ENCODE results near the gene TAOK2.
A peak's percentile ranks its signal among the peaks of the same experiment; 100 is the strongest.

Gene TAOK2

DNA sequence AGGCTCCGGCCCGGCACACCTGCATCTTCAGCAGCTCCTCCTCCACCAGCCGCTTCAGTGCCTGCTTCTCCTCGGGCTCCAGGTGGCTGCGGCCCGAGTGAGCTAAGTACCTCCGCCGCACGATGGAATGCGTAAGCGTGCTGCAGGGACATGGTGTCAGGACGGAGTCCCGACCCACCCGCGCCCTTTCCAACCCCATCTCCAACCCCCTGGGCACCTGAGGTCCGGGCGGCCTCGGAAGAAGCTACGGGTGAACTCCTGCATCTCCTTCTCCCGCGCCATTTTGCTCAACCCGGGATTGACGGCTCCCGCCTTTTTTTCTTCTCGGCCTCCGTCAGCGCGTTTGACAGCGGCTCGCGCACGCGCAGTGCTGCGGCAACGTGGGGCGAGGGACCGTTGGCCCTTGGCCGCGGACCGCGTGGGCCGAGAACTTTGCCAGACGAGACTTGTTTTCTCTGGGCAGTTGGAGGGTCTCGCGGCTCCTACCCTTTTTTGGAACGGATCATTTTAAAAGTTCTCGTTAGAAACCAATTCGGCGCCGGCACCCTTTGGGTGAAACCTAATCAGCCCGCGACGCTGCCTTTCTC lies 21.7 kb downstream of the TAOK2 start, which contains the start of gene HIRIP3 (continued):
- TF ChIP-seq ZNF214 (tag by site-specific recombination; IDR thresholded peaks at IDR 0.05; ENCODE audit: borderline replicate concordance) (no peak), ZNF571 (tag by site-specific recombination; IDR thresholded peaks at IDR 0.05) (no peak), ZBTB20 (tag by site-specific recombination; IDR thresholded peaks at IDR 0.05) (peak; percentile 97), OVOL3 (tag by site-specific recombination; IDR thresholded peaks at IDR 0.05) (peak; percentile 7; the same call in 1 of the 2 replicates), SP2 (tag by site-specific recombination; IDR thresholded peaks at IDR 0.05) (peak; percentile 77), ZNF792 (tag by site-specific recombination; IDR thresholded peaks at IDR 0.05) (0 out of 2 replicates have a peak, but pooled peaks have one; percentile 61), ZNF530 (tag by site-specific recombination; IDR thresholded peaks at IDR 0.05; ENCODE audit: low read depth) (no peak), PATZ1 (tag by site-specific recombination; IDR thresholded peaks at IDR 0.05) (peak; percentile 78), KLF9 (tag by site-specific recombination; IDR thresholded peaks at IDR 0.05; ENCODE audit: low read depth) (peak; percentile 75), GLIS2 (tag by site-specific recombination; IDR thresholded peaks at IDR 0.05) (peak; percentile 75), ZNF677 (tag by site-specific recombination; IDR thresholded peaks at IDR 0.05) (no peak), ZNF239 (tag by site-specific recombination; IDR thresholded peaks at IDR 0.05) (peak; percentile 75), ZBTB44 (tag by site-specific recombination; IDR thresholded peaks at IDR 0.05) (peak; percentile 9; the same call in 1 of the 2 replicates), ZNF426 (tag by site-specific recombination; IDR thresholded peaks at IDR 0.05) (no peak), ZNF341 (tag by site-specific recombination; IDR thresholded peaks at IDR 0.05; ENCODE audit: low read depth) (no peak), ZNF121 (tag by site-specific recombination; IDR thresholded peaks at IDR 0.05) (no peak), ZNF157 (tag by site-specific recombination; IDR thresholded peaks at IDR 0.05) (0 out of 2 replicates have a peak, but pooled peaks have one; percentile 33), REPIN1 (tag by site-specific recombination; IDR thresholded peaks at IDR 0.05; ENCODE audit: low read depth) (0 out of 2 replicates have a peak, but pooled peaks have one; percentile 51), SETDB1 (IDR thresholded peaks at IDR 0.05; ENCODE audit: insufficient read length, low read length) (no peak), ZFP3 (tag by site-specific recombination; IDR thresholded peaks at IDR 0.05; ENCODE audit: low read depth) (no peak), SP3 (tag by site-specific recombination; IDR thresholded peaks at IDR 0.05) (peak; percentile 79), ZNF585B (tag by site-specific recombination; IDR thresholded peaks at IDR 0.05) (no peak), ZFP69B (tag by site-specific recombination; IDR thresholded peaks at IDR 0.05) (peak; percentile 63; the same call in 1 of the 2 replicates), ZNF10 (tag by site-specific recombination; IDR thresholded peaks at IDR 0.05) (peak; percentile 43), ZNF549 (tag by site-specific recombination; IDR thresholded peaks at IDR 0.05) (no peak), ZNF488 (tag by site-specific recombination; IDR thresholded peaks at IDR 0.05) (no peak), YY1 (tag by site-specific recombination; IDR thresholded peaks at IDR 0.05) (peak; percentile 77; the same call in 1 of the 2 replicates), ZNF221 (tag by site-specific recombination; IDR thresholded peaks at IDR 0.05; ENCODE audit: borderline replicate concordance) (no peak), ZNF768 (tag by site-specific recombination; IDR thresholded peaks at IDR 0.05) (no peak; the same call in 1 of the 2 replicates), ZNF416 (tag by site-specific recombination; IDR thresholded peaks at IDR 0.05) (0 out of 2 replicates have a peak, but pooled peaks have one; percentile 42), ZBTB17 (tag by site-specific recombination; IDR thresholded peaks at IDR 0.05) (peak; percentile 69), ZNF292 (tag by site-specific recombination; IDR thresholded peaks at IDR 0.05; ENCODE audit: borderline replicate concordance, low read depth) (no peak), KLF8 (tag by site-specific recombination; IDR thresholded peaks at IDR 0.05) (peak; percentile 86)
- TF ChIP-seq, protein P1, sequence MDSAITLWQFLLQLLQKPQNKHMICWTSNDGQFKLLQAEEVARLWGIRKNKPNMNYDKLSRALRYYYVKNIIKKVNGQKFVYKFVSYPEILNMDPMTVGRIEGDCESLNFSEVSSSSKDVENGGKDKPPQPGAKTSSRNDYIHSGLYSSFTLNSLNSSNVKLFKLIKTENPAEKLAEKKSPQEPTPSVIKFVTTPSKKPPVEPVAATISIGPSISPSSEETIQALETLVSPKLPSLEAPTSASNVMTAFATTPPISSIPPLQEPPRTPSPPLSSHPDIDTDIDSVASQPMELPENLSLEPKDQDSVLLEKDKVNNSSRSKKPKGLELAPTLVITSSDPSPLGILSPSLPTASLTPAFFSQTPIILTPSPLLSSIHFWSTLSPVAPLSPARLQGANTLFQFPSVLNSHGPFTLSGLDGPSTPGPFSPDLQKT (IDR thresholded peaks at IDR 0.05; ENCODE audit: borderline replicate concordance, low read depth, low read length) = no peak
- TF ChIP-seq, protein P2, sequence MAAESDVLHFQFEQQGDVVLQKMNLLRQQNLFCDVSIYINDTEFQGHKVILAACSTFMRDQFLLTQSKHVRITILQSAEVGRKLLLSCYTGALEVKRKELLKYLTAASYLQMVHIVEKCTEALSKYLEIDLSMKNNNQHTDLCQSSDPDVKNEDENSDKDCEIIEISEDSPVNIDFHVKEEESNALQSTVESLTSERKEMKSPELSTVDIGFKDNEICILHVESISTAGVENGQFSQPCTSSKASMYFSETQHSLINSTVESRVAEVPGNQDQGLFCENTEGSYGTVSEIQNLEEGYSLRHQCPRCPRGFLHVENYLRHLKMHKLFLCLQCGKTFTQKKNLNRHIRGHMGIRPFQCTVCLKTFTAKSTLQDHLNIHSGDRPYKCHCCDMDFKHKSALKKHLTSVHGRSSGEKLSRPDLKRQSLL (tag by site-specific recombination; IDR thresholded peaks at IDR 0.05) = peak; percentile 33; the same call in 1 of the 2 replicates

All from HEK293 (cell line).